SHP77 (cell line): ENCODE results near the gene OAF.
"Not testable (repeated sequence)": the region's sequence is repeated elsewhere in the genome, so short reads cannot be mapped to it uniquely, and the experiment has no call there.

ENCODE experiments used
- DNase-seq, 2 experiments: peaks; one replicate each; lab custom pipeline; 2025; lab: John Stamatoyannopoulos, UW

OAF gene

GRCh38 chr11:120243221-120243620 lies 32.4 kb downstream of the OAF start:
- no peak for DNase-seq

- no peak for DNase-seq
Observed at GRCh38 chr11:120244476-120245365, 33.9 kb downstream of the OAF start.

GRCh38 chr11:120245434-120245833 lies 34.6 kb downstream of the OAF start:
- DNase-seq, result no peak

DNA sequence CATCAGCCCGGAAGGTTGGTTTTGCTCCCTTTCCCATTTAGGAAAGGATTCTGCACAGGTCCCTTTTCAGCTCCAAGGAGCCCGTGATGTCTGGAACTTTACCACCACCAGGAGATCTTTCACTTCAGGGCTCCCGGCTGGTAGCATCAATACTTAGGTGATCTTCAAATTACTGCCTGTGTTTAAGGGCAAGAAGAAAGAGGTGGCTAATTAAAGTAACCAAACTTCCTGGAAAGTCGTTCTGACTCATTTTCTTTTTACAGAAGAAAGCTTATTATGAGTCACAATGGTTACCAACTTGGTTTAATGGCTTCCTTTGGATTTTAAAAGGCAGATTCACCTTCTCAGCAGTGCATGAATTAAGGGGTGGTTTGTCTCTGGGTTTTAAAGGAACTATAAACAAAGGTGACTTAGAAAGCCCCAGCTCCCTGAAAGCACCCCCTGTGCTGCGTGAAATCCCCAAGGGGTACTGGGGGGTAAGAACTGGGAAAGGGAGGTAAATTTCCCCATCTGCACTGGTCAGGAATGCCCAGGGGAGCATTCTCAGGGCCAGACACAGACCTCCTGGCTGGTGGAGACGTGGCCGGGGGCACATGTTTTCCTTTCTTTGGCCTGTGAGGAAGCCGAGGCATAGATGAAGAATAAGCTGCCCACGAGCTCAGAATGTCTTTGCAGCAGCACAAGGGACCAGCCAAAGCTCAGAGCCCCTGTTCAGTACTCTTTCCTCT lies 37.9 kb downstream of the OAF start:
- DNase-seq, result no peak

DNA sequence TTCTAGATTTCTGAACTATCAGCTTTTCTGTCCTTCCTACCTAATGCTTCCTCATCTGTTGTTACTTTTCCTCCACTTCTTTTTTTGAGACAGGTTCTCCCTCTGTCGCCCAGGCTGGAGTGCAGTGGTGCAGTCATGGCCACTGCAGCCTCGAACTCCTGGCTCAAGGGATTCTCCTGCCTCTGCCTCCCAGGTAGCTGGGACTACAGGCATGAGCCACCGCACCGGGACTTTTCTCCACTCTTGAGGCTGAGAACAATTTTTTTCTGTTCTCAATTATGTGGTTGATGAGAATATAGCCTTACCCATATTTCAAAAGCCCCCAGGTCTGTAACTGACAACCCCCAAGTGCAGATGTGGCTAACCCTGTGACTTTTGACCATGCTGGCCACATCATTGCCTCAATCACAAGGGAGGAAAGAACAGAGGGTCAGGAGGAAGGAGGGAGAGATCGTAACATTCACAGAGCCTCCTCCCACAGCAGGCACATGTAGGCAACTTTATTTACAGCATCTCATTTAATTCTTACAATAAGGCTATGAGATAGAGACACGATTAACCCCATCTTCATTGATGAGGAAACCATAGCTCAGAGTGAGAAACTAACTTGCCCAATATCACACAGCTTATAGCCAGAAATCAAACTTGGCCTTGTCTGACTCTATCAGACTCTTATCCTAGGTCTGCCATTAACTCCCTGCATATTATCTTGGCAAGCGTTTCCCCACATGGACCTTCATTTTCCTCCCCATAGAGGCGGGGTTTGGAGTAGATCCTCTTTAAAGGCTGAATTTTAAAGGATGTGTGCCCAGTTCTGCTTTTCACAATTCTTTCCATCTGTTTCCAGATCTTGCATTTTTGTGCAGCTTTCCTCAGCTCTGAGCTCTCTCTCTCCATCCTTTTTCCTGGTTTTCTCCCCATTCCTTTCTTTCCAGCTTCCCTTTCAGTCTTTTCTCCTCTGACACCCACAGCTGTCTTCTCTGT lies 38.7 kb downstream of the OAF start:
- no peak for DNase-seq

DNA sequence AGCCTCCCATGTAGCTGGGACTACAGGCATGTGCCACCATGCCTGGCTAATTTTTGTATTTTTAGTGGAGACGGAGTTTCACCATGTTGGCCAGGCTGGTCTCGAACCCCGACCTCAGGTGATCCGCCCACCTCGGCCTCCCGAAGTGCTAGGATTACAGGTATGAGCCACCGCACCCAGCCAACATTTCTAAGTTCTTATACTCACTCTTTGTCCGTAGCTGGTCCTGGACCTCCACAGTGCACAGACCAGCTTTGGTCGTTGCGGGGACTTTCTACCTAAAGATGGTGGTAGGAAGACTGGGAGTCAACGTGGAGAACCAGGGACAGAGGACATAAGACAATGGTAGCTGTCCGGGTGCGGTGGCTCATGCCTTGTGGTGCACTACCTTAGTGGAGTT lies 42.5 kb downstream of the OAF start:
- not testable (repeated sequence) for DNase-seq

DNA sequence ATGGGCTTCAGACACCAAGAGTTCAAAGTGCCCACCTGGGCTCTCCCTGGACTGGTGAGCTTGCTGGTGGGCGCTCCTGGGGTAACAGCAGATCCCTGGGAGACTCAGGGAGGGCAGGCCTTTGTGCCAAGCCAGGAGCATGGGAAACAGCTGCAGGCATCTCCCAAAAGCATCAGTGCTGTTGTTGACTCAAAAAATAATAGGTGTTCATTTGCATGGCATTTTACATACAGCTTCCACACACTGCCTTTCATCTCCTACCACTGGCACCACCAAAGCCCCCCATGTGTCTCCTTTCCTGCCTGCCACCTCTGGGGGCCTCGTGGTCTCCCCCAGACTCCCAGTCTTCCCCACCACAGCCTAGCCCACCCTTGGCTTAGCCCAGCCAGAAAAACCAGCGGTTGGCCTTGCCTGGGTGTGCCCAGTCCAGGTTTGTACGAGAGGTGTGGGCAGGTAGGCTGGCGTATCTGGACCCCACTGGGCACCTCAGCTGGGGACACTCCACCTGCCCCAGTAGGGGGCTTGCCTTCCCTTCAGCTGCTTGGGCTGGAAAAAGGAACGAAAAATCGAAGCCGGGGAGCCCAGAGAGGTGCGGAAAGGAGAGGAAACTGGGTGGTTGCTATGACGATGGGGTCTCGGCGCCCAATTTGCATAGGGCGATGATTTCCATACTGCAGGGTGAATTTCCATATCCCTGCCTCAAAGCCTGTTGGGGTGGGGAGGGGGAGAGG lies 44.1 kb downstream of the OAF start:
- no peak for DNase-seq

GRCh38 chr11:120255519-120255866 lies 44.7 kb downstream of the OAF start:
- DNase-seq, result no peak

DNA sequence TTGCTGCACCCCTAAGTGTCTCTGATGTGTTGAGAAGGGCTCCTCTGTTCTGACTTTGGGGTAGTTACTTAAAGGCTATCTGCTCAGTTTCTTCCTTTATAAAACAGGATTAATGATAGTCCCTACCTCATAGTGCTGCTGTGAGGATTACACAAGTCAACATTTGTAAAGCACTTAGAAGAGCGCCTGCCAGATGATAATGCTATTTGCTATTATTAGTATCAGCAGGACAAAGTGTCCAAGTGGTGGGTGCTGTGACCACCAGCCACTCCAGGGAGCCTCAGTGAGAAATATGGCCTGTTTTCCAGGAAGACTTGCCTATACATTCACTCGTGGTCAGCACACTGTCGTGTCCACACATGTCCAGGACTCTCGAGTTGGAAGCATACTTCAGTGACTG lies 45.3 kb downstream of the OAF start:
- DNase-seq, result no peak

GRCh38 chr11:120256779-120257178 lies 45.9 kb downstream of the OAF start:
- DNase-seq, result no peak

GRCh38 chr11:120257346-120257745 lies 46.5 kb downstream of the OAF start:
- no peak for DNase-seq

DNA sequence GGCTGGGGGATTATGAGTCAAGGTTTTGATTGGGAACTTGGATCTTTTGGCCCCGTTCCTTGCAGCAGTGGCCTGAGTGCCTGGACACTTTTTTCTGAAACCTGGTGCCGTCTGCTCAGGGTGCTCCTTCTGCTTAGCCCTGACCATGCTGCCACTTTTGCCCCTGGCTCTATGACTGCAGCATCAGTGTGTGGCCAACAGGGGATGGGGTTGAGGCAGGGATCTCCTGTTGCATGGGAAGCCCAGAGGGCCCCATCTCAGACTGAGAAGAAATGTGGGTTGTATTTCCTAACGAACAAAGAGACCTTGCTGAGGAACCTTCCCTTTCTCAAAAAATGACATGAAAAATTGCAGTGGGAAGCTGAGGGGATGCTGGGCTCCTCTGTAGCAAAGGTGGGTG lies 47.8 kb downstream of the OAF start:
- no peak for DNase-seq

DNA sequence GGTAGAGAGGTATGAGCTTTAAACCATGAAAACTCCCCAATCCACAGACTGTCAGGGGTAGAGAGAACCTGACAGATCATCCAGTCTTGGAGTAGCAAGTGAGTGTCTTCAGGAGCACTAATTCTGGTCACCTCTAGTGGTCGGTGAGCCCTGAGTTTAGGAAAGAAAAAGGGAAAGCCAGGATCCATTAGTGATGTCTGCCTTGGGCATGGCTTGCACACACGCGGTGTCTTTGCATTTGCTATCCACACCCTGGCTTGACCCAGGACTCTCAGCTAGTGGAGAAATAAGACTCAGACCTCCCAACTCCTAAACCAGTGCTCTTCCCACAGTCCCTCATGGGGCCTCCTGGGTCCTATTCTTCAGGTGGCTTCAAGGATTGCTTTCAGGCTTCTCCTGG lies 48.4 kb downstream of the OAF start:
- DNase-seq, result no peak

DNA sequence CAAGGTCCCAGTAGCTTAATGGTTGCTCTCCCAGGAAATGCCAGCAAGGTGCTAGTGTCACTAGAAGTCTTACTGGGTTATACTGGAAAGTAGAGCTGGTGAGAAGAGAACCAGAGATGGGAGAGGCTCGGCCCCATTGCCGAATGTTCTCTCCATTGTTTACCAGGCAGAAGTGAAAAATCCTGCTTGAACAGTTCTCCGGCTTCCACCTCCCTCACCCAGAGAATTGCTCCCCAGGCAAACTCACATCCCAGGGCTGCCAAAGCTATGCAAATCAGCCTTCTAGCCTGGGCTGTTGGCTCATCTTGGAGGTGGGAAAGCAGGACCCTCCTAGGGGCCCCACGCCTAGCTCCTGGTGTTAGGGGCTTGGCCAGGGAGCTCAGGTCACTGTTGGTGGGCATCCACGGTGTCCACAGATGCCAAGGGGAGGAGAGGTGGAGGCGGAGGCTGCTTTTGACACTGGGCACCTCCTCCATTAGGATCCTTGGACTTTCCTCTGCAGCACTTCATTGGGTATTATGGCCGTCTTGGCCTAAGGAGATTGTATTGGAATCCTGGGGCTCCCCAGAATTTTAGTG lies 49.2 kb downstream of the OAF start:
- DNase-seq, result no peak

DNA sequence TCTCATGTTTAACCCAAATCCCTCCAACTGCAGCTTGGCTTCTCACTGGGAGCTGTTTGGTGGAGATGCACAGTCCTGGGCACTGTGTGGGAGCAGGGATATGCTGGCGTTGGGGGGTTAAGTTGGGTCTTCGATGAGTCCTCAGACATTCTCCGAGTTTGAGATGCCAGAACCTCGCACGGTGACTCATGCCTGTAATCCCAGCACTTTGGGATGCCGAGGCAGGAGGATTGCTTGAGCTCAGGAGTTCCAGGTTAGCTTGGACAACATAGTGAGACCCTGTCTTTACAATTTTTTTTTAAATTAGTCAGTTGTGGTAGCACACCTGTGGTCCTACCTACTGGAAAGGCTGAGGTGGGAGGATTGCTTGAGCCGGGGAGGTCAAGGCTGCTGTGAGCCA lies 49.8 kb downstream of the OAF start:
- no peak for DNase-seq

- no peak for DNase-seq
Observed at GRCh38 chr11:120261321-120261720, 50.5 kb downstream of the OAF start.

DNA sequence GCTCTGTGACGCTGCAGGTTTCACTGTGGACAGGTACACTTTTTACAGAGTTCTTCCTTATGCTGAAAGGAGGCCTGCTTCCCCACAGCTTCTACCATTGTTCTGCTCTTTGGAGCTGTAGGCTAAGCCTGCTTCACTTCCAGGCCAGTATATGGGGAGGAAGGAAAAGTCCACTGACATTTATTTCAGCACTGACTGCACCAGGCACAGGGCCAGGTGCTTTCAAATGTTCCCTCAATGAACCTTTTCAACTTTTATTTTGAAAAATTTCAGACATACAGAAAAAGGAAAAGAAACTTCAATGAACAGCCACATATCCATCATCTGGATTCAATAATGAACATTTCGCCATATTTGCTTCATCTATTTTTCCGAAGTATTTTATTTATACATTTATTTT lies 51.1 kb downstream of the OAF start:
- no peak for DNase-seq

- no peak for DNase-seq
Observed at GRCh38 chr11:120267319-120267718, 56.5 kb downstream of the OAF start.

- DNase-seq, result no peak
Observed at GRCh38 chr11:120268686-120269085, 57.9 kb downstream of the OAF start.

DNA sequence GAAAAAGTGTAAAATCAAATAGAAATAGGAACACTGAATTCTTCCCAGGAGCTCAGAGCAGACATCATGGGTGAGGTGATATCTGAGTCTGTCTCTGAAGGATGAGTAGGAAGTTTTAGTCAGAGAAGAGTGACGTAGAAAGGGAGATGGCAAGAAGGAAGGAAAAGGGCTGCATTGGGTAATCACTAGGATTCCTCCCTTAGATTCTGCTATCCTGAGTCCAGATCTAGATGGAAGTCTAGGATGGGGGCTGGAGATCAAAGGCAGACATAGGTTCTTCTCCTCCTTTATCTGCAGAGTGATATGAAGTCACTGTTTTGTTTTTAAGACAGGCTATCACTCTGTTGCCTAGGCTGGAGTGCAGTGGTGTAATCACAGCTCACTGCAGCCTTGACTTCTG lies 59.6 kb downstream of the OAF start:
- DNase-seq, result no peak

- DNase-seq, result no peak
Observed at GRCh38 chr11:120271672-120272071, 60.8 kb downstream of the OAF start.
